Measurements from ENCODE around the gene CHERP. TPM values are rescaled to one million over a fixed set of nuclear protein-coding genes. Genes with fewer than 3 reads are reported as not detected.

CHERP gene
- polyA plus RNA-seq (2013, experiment 1 of 2): 59.8 TPM
- polyA plus RNA-seq (2013, experiment 2 of 2): 59.3 TPM

GRCh38 chr19:16542045-16542909 is at the start of gene CHERP:
TSS of gene CHERP (minus strand) at chr19:16542437. CDS start at chr19:16542378, 59 bp downstream.
- Histone ChIP-seq H3K23ac (ENCODE audit: low read length) (peak within 1 kb of the TSS; percentile 80), H4K8ac (ENCODE audit: low read depth, low read length) (peak within 1 kb of the TSS; percentile 91), H3K27ac (ENCODE audit: low read depth, low read length) (peak within 1 kb of the TSS; percentile 83), H2AK5ac (ENCODE audit: low read length) (no peak within 1 kb of the TSS), H3K79me2 (ENCODE audit: control insufficient read depth, insufficient read depth, low read length) (peaks cover 50% of the 10 kb centered on the region), H3K18ac (ENCODE audit: low read length) (peak within 1 kb of the TSS; percentile 88), H3K4ac (ENCODE audit: low read depth, low read length) (peak within 1 kb of the TSS; percentile 82), H3K4me2 (ENCODE audit: low read length) (peak within 1 kb of the TSS; percentile 99), H3K56ac (ENCODE audit: low read length) (peak within 1 kb of the TSS; percentile 97), H4K5ac (ENCODE audit: low read length) (no peak within 1 kb of the TSS), H2BK5ac (ENCODE audit: low read length) (no peak within 1 kb of the TSS), H3K79me1 (ENCODE audit: low read length) (peaks cover 18% of the 10 kb centered on the region), H2BK120ac (ENCODE audit: low read depth, low read length) (peak within 1 kb of the TSS; percentile 79), H3K36me3 (ENCODE audit: control insufficient read depth, insufficient read depth, low read length) (peaks cover 6% of the 10 kb centered on the region), H3K4me3 (ENCODE audit: low read length) (peak within 1 kb of the TSS; percentile 96), H3K27me3 (ENCODE audit: insufficient read depth, low read length, poor library complexity) (no peaks in the 10 kb centered on the region), H3K9ac (ENCODE audit: low read length) (peak within 1 kb of the TSS; percentile 99), H3K4me1 (ENCODE audit: control insufficient read depth, low read depth, low read length) (peaks cover 5% of the 10 kb centered on the region), H2BK15ac (replicated peaks; ENCODE audit: low read depth) (no peak within 1 kb of the TSS)
- WGBS (ENCODE audit: extremely low coverage, insufficient coverage, low lambda C conversion rate): no CpG with 5 or more reads among the region's 108 CpGs
- peak; percentile 96 for DNase-seq

GRCh38 chr19:16590876-16591802 is 48.9 kb upstream of the CHERP start:
- peaks cover 84% of the 10 kb centered on the region for H3K79me2 ChIP-seq (ENCODE audit: control insufficient read depth, insufficient read depth, low read length)
- no peaks in the 10 kb centered on the region for H3K36me3 ChIP-seq (ENCODE audit: control insufficient read depth, insufficient read depth, low read length)
- H3K27ac ChIP-seq (ENCODE audit: low read depth, low read length): no peak overlapping the region
- no peaks in the 10 kb centered on the region for H3K27me3 ChIP-seq (ENCODE audit: insufficient read depth, low read length, poor library complexity)
- no peak overlapping the region for H2BK15ac ChIP-seq (replicated peaks; ENCODE audit: low read depth)
- H3K56ac ChIP-seq (ENCODE audit: low read length): no peak overlapping the region
- H2AK5ac ChIP-seq (ENCODE audit: low read length): no peak overlapping the region
- H2BK120ac ChIP-seq (ENCODE audit: low read depth, low read length): no peak overlapping the region
- no CpG with 5 or more reads among the region's 9 CpGs for WGBS (ENCODE audit: extremely low coverage, insufficient coverage, low lambda C conversion rate)
- H3K23ac ChIP-seq (ENCODE audit: low read length): no peak overlapping the region
- no peak overlapping the region for H3K4me2 ChIP-seq (ENCODE audit: low read length)
- DNase-seq: no peak
- no peak overlapping the region for H4K5ac ChIP-seq (ENCODE audit: low read length)
- no peak overlapping the region for H3K4ac ChIP-seq (ENCODE audit: low read depth, low read length)
- no peak overlapping the region for H3K4me3 ChIP-seq (ENCODE audit: low read length)
- H3K9ac ChIP-seq (ENCODE audit: low read length): no peak overlapping the region
- peaks cover 20% of the 10 kb centered on the region for H3K4me1 ChIP-seq (ENCODE audit: control insufficient read depth, low read depth, low read length)
- H4K8ac ChIP-seq (ENCODE audit: low read depth, low read length): no peak overlapping the region
- H3K79me1 ChIP-seq (ENCODE audit: low read length): peaks cover 67% of the 10 kb centered on the region
- H2BK5ac ChIP-seq (ENCODE audit: low read length): no peak overlapping the region
- H3K18ac ChIP-seq (ENCODE audit: low read length): no peak overlapping the region

- Histone ChIP-seq H3K79me2 (ENCODE audit: control insufficient read depth, insufficient read depth, low read length) (peaks cover 85% of the 10 kb centered on the region), H3K4ac (ENCODE audit: low read depth, low read length) (no peak overlapping the region), H3K27ac (ENCODE audit: low read depth, low read length) (no peak overlapping the region), H2BK5ac (ENCODE audit: low read length) (no peak overlapping the region), H3K56ac (ENCODE audit: low read length) (no peak overlapping the region), H4K8ac (ENCODE audit: low read depth, low read length) (no peak overlapping the region), H2BK120ac (ENCODE audit: low read depth, low read length) (no peak overlapping the region), H2BK15ac (replicated peaks; ENCODE audit: low read depth) (no peak overlapping the region), H3K9ac (ENCODE audit: low read length) (no peak overlapping the region), H3K18ac (ENCODE audit: low read length) (no peak overlapping the region), H3K23ac (ENCODE audit: low read length) (no peak overlapping the region), H3K4me1 (ENCODE audit: control insufficient read depth, low read depth, low read length) (peaks cover 20% of the 10 kb centered on the region), H4K5ac (ENCODE audit: low read length) (no peak overlapping the region), H2AK5ac (ENCODE audit: low read length) (no peak overlapping the region), H3K36me3 (ENCODE audit: control insufficient read depth, insufficient read depth, low read length) (no peaks in the 10 kb centered on the region), H3K4me2 (ENCODE audit: low read length) (no peak overlapping the region), H3K4me3 (ENCODE audit: low read length) (no peak overlapping the region), H3K79me1 (ENCODE audit: low read length) (peaks cover 64% of the 10 kb centered on the region), H3K27me3 (ENCODE audit: insufficient read depth, low read length, poor library complexity) (no peaks in the 10 kb centered on the region)
- WGBS (ENCODE audit: extremely low coverage, insufficient coverage, low lambda C conversion rate): no CpG with 5 or more reads among the region's 3 CpGs
- DNase-seq: no peak
Observed at GRCh38 chr19:16589917-16590316, 47.7 kb upstream of the CHERP start.

GRCh38 chr19:16588824-16589577 is 46.8 kb upstream of the CHERP start:
- H3K4ac ChIP-seq (ENCODE audit: low read depth, low read length): no peak overlapping the region
- no peak overlapping the region for H3K27ac ChIP-seq (ENCODE audit: low read depth, low read length)
- peaks cover 60% of the 10 kb centered on the region for H3K79me1 ChIP-seq (ENCODE audit: low read length)
- no peak overlapping the region for H3K9ac ChIP-seq (ENCODE audit: low read length)
- no peak overlapping the region for H2BK120ac ChIP-seq (ENCODE audit: low read depth, low read length)
- H2BK15ac ChIP-seq (replicated peaks; ENCODE audit: low read depth): no peak overlapping the region
- no peak overlapping the region for H2BK5ac ChIP-seq (ENCODE audit: low read length)
- H3K36me3 ChIP-seq (ENCODE audit: control insufficient read depth, insufficient read depth, low read length): no peaks in the 10 kb centered on the region
- H2AK5ac ChIP-seq (ENCODE audit: low read length): no peak overlapping the region
- no peaks in the 10 kb centered on the region for H3K27me3 ChIP-seq (ENCODE audit: insufficient read depth, low read length, poor library complexity)
- H3K23ac ChIP-seq (ENCODE audit: low read length): no peak overlapping the region
- H3K4me2 ChIP-seq (ENCODE audit: low read length): no peak overlapping the region
- H3K18ac ChIP-seq (ENCODE audit: low read length): no peak overlapping the region
- H3K4me3 ChIP-seq (ENCODE audit: low read length): no peak overlapping the region
- H3K56ac ChIP-seq (ENCODE audit: low read length): no peak overlapping the region
- peaks cover 83% of the 10 kb centered on the region for H3K79me2 ChIP-seq (ENCODE audit: control insufficient read depth, insufficient read depth, low read length)
- H3K4me1 ChIP-seq (ENCODE audit: control insufficient read depth, low read depth, low read length): peaks cover 27% of the 10 kb centered on the region
- no CpG with 5 or more reads among the region's 11 CpGs for WGBS (ENCODE audit: extremely low coverage, insufficient coverage, low lambda C conversion rate)
- H4K5ac ChIP-seq (ENCODE audit: low read length): no peak overlapping the region
- DNase-seq: no peak
- H4K8ac ChIP-seq (ENCODE audit: low read depth, low read length): no peak overlapping the region

Data from mesendoderm (in vitro differentiated cells).